SKM-1 treated with dmso at 0.1 percent for 144 hours (cell line): ENCODE results near the gene CSF2.
"Not testable (repeated sequence)": the region's sequence is repeated elsewhere in the genome, so short reads cannot be mapped to it uniquely, and the experiment has no call there.

ENCODE experiments used
- DNase-seq: peaks from one replicate; lab custom pipeline; 2025; ENCODE audit not compliant: unreplicated experiment; lab: John Stamatoyannopoulos, UW

The CSF2 gene

DNA sequence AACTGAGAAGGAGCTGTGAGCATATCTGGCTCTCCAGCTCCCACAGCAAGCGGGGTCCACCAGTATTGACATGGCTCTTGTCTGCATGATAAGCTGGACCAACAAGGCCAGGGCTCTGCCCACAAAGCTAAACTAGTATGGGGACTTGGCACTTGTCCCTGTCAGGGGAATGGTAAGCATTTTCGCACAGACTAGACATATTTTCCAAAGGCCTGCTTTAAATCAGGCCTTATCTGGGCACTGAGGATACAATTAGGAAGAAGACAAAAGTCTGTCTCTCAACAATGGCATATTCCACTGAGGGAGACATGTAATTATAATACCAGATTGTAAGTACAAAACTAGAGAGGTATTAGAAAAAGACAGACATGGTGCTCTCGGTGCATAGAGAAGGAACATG, 32.1 kb downstream of the CSF2 start:
- no peak for DNase-seq

DNA sequence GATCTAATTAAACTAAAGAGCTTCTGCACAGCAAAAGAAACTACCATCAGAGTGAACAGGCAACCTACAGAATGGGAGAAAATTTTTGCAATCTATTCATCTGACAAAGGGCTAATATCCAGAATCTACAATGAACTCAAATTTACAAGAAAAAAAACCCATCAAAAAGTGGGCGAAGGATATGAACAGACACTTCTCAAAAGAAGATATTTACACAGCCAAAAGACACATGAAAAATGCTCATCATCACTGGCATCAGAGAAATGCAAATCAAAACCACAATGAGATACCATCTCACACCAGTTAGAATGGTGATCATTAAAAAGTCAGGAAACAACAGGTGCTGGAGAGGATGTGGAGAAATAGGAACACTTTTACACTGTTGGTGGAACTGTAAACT, 34.9 kb downstream of the CSF2 start:
- DNase-seq: not testable (repeated sequence)

DNA sequence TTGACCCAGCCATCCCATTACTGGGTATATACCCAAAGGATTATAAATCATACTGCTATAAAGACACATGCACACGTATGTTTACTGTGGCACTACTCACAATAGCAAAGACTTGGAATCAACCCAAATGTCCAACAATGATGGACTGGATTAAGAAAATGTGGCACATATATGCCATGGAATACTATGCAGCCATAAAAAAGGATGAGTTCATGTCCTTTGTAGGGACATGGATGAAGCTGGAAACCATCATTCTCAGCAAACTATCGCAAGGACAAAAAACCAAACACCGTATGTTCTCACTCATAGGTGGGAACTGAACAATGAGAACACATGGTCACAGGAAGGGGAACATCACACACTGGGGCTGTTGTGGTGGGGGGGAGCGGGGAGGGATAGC, 35.4 kb downstream of the CSF2 start:
- not testable (repeated sequence) for DNase-seq

DNA sequence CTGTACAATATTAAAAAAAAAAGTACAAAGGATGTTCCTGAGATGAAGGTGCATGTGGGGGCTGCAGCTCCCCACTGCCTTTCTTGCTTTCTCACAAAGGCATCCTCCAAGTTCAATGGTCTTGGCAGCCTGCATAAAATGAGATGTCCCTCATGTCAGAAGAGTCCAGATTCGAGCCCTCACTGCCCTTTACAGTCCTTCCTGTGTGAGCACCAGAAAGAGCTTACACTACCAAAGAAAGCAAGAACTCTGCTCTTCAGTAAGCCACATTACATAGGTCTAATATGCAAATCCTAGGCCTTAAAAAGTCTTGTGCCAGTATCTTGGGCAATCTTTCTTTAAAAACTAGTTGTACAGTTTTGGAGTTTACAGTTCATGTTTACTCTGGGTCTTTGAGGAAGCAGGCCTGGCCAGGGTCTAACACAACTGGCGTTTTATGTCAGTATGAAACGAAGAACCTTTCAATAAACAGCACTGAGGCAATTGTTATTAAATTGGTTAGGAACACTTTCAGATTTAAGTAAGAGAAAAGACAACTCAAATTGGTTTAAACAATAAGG, 36.0 kb downstream of the CSF2 start:
- no peak for DNase-seq

DNA sequence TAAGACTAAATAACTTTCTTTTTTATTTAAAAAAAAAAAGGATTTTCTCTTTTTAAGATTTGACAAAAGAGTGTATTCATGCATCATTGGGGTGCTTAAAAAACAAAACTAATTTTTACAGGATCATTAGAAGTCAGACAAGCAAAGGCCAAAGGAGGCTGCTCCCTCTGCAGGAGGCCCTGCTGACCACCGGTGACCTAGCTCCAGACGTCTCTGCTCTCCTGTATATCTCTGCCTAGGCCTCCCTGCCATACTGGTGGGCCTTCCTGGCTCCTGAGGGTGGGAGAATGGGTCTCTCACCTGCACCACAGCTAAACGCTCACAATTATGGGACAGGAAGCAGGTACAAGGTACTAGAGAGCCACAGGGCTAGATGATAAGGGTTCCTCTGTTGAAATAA, 36.6 kb downstream of the CSF2 start:
- DNase-seq: no peak

DNA sequence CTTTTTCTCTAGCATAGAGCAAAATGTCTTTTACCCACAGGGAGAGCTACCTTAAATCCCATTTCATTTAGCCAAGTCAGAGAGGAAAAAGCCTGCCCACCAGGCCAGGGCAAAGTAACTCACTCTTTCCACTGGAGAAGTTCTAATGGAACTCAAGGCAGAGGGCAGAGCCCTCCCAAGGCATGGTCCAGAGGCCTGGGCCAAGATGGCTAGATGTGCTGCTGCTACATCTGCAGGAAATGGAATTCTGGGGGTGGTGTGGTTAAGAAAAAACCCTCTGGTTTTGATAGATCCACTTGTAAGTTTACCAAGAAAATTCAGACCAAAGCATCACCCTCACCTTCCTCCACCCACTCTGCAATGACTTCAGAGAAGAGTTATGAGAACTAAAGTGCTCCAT, 37.3 kb downstream of the CSF2 start:
- no peak for DNase-seq

DNA sequence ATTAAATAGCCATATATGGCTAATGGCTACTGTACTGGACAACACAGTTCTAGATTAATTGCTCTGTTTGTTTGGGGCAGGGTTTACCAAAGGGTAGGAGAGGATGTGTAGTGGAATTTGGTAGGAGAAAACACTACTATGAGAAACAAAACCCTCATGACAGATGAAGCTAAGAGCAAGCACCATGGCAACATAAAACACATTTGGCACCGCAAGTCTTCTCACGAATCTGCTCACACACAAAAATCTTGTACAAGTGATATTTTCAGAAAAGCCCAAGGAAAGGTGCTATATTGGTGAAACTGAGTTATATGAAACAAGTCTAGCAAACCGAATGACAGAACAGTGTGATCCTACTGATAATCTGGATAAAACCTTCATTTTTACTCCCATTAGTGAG, 38.5 kb downstream of the CSF2 start:
- DNase-seq: no peak

DNA sequence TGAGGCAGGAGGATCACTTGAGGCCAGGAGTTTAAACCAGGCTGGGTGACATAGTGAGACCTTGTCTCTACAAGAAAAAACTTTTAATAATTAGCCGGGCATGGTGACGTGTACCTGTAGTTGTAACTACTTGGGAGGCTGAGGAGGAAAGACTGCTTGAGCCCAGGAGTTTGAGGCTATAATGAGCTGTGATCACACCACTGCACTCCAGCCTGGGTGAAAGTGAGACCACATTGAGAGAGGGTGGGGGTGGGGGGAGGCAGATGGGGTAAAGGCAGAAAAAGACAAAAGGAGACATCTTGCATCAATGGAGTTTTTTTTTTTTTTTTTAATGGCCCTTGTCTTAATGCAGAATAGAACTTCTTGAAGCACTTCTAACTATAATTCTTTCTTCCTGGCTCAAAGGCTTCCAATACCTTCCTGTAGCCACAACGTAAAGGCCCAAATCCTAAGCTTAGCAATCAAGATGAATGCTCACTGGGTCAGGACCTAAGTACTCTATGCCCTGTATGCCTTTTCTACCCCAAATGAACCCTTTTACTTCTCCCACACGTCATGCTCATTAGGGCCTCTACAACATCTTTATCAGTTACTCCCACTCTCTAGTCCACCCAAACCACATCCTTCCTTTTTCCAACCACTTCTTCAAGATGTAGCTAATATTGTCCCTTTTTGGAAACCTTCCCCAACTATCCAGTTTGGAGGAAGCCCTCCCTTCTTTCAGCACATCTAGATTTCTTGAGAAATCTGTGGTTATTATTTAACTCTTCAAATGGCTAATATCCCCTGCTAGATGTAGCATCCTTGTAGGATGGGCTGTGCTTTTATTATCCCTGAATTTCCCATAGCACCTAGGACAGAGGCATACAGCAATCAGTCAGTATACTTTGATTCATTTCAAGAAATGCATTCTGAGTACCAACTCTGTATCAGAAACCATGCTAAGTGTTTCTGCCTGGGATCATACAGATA, 40.8 kb downstream of the CSF2 start:
- DNase-seq: peak; percentile 87

DNA sequence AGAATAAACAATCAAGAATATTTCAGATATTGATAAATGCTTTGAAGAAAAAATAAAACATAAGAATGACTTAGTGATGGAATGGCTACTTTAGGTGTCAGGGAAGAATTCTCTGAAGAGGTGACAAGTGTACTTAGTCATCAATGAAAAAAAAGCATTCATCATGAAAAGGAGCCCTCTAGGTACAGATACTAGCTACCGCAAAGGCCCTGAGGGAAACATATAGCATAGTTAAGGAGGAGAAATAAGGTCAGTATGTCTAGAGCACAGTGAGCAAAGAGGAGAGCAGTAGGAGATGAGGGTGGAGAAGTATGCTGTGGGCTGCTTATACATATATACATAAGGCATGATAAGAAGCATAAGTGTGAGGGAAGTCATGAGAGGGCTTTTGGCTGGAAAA, 41.8 kb downstream of the CSF2 start:
- DNase-seq: no peak

DNA sequence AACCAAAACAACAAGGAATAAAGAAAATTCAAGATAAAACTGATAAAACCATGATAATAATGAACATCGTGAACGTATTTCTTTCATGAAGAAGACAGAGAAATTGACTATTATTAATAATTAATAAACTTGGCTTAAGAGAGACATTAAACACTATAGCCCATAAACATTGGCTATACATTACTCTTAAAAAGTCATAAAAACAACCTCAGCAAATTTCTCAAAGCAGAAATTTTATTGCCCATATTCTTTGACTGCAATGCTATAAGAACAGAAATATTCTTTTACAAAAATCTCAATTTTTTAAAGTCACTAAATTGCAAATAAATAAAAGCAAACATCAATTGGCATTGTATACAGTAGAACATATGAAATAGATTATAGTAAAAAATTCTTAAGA, 42.5 kb downstream of the CSF2 start:
- DNase-seq: no peak

DNA sequence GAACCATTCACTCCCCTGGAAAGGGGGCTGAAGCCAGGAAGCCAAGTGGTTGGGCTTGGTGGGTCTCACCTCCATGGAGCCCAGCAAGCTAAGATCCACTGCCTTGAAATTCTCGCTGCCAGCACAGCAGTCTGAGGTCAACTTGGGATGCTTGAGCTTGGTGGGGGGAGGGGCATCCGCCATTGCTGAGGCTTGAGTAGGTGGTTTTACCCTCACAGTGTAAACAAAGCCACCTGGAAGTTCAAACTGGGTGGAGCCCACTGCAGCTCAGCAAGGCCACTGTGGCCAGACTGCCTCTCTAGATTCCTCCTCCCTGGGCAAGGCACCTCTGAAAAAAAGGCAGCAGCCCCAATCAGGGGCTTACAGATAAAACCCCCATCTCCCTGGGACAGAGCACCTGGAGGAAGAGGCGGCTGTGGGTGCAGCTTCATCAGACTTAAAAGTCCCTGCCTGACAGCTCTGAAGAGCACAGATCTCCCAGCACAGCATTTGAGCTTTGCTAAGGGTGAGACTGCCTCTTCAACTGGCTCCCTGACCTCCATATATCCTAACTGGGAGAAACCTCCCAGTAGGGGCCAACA, 43.4 kb downstream of the CSF2 start:
- not testable (repeated sequence) for DNase-seq

DNA sequence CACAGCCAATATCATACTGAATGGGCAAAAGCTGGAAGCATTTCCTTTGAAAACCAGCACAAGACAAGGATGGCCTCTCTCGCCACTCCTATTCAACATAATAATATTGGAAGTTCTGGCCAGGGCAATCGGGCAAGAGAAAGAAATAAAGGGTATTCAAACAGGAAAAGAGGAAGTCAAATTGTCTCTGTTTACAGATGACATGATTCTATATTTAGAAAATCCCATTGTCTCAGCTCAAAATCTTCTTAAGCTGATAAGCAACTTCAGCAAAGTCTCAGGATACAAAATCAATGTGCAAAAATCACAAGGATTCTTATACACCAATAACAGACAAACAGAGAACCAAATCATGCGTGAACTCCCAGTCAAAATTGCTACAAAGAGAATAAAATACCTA, 47.1 kb downstream of the CSF2 start:
- not testable (repeated sequence) for DNase-seq

DNA sequence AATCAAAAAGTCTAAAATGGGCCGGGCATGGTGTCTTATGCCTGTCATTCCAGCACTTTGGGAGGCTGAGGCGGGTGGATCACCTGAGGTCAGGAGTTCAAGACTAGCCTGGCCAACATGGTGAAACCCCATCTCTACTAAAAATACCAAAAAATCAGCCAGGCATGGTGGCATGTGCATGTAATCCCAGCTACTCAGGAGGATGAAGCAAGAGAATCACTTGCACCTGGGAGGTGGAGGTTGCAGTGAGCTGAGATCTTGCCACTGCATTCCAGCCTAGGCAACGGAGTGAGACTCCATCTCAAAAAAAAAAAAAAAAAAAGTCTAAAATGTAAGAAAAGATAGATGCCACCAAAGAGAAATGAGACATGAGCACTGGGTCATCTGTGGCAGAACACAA, 49.4 kb downstream of the CSF2 start:
- DNase-seq: not testable (repeated sequence)

DNA sequence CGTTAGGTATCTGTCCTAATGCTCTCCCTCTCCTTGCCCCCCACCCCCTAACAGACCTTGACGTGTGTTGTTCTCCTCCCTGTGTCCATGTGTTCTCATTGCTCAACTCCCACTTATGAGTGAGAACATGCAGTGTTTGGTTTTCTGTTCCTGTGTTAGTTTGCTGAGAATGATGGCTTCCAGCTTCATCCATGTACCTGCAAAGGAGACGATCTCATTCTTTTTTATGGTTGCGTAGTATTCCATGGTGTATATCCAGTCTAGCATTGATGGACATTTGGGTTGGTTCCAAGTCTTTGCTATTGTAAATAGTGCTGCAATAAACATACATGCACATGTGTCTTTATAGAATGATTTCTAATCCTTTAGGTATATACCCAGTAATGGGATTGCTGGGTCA, 50.0 kb downstream of the CSF2 start:
- not testable (repeated sequence) for DNase-seq
